ENCODE results near the gene GSTT2B.
"Not testable (repeated sequence)": the region's sequence is repeated elsewhere in the genome, so short reads cannot be mapped to it uniquely, and the experiment has no call there.

The GSTT2B gene, protein sequence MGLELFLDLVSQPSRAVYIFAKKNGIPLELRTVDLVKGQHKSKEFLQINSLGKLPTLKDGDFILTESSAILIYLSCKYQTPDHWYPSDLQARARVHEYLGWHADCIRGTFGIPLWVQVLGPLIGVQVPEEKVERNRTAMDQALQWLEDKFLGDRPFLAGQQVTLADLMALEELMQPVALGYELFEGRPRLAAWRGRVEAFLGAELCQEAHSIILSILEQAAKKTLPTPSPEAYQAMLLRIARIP

GRCh38 chr22:23961084-23961771, at the start of gene GSTT2B:
Gene GSTT2B, minus strand, starts transcription at chr22:23961195. Its CDS starts 64 bp downstream, at chr22:23961131.
- DNase-seq, result not testable (repeated sequence)

DNA sequence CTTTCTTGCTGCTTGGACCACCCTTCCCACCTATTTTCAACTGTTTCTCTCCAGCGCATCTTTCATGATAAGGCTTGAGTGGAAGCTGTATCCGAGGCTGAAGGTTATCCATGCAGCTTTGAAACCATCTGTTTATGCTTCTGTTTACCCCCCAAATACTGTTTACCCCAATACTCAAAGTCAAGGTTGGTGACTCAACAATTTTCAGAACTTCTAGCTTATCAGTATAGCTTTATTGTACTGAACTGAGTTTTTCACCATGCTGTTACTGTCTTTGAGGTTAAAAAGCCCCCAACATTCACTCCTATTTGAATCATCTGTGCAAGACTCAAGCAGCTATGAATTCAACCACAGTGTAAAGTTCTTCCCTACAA, 49.0 kb upstream of the GSTT2B start:
- no peak for DNase-seq

- DNase-seq, result no peak
Observed at GRCh38 chr22:24009227-24010017, 48.4 kb upstream of the GSTT2B start.

GRCh38 chr22:24008381-24009226, 47.6 kb upstream of the GSTT2B start:
- no peak for DNase-seq

DNA sequence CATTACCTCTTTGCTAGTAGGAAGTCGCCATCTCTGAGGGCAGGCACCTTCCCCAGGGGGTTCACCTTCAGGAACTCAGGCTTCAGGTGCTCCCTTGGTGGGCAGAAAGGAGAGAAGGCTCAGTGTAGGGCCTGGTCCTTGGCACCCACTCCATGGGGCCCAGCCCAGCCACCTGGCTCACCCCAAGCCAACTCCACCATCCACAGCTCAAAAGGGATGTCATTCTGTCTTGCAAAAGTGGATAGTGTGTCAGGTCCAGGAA, 47.0 kb upstream of the GSTT2B start:
- DNase-seq, result no peak

GRCh38 chr22:24007253-24008021, 46.4 kb upstream of the GSTT2B start:
- no peak for DNase-seq

- DNase-seq, result no peak
Observed at GRCh38 chr22:24006914-24007214, 45.9 kb upstream of the GSTT2B start.

GRCh38 chr22:24006207-24006913, 45.4 kb upstream of the GSTT2B start:
- DNase-seq, result no peak

- DNase-seq, result no peak
Observed at GRCh38 chr22:24005201-24005600, 44.2 kb upstream of the GSTT2B start, which contains the start of gene GSTT4. Gene GSTT4, minus strand, starts transcription at chr22:24005453. Its CDS starts 97 bp downstream, at chr22:24005356.

GRCh38 chr22:24003887-24004286, 42.9 kb upstream of the GSTT2B start:
- no peak for DNase-seq

GRCh38 chr22:24002851-24003250, 41.9 kb upstream of the GSTT2B start:
- DNase-seq, result no peak

GRCh38 chr22:24002272-24002671, 41.3 kb upstream of the GSTT2B start:
- no peak for DNase-seq

GRCh38 chr22:24001314-24001713, 40.3 kb upstream of the GSTT2B start:
- no peak for DNase-seq

DNA sequence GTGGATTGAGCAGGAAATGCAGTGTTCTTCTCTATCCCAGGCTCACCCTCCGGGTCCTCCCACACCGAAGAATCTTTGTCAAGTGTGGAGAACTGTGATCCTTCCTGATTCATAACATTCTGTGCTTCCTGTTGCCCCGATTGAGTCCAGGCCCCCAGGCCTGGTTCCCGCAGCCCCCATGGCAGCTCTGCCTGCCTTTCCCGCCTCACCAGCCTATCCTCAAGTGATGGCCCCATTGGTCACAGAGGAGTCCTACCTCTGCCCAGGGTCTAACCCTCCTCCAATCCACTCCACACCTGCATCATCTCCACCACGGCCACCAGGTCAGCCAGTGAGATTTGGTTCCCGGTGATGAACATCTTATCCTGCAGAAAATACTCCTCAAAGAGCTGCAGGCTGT, 38.8 kb upstream of the GSTT2B start:
- not testable (repeated sequence) for DNase-seq

DNA sequence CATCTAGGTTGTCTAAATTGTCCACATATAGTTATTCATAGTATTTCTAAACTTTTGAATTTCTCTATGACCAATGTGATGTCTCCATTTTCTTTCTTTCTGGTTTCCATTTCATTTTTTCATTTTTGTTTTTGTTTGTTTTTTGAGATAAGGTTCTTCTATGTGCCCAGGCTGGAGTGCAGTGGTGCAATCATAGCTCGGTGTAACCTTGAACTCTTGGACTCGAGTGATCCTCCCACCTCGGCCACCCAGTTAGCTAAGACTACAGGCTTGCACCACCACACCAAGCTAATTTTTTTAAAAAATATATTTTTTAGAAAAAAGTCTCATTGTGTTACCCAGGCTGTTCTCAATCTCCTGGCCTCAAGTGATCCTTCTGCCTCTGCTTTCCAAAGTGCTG, 36.1 kb upstream of the GSTT2B start:
- DNase-seq, result no peak

GRCh38 chr22:23993581-23994177, 32.7 kb upstream of the GSTT2B start:
- not testable (repeated sequence) for DNase-seq

DNA sequence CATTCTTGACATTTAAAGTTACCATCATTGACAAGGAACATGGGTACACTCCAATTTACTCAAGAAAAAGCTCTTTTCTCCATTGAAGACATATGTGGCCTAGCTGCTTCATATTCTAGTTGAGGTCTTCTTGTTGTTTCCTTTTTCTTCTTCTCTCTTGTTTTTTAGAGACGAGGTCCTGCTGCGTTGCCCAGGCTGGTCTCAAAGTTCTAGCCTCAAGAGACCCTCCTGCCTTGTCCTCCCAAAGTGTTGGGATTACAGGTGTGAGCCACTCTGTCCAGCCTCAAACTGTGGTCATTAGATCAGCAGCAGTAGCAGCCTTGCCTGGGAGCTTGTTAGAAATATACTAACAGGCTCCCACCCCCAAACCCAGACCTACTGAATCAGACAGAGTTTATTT, 32.1 kb upstream of the GSTT2B start:
- DNase-seq, result not testable (repeated sequence)

GRCh38 chr22:23989583-23990244, 28.7 kb upstream of the GSTT2B start:
- DNase-seq, result not testable (repeated sequence)

GRCh38 chr22:23986538-23987178, 25.7 kb upstream of the GSTT2B start:
- DNase-seq, result not testable (repeated sequence)

DNA sequence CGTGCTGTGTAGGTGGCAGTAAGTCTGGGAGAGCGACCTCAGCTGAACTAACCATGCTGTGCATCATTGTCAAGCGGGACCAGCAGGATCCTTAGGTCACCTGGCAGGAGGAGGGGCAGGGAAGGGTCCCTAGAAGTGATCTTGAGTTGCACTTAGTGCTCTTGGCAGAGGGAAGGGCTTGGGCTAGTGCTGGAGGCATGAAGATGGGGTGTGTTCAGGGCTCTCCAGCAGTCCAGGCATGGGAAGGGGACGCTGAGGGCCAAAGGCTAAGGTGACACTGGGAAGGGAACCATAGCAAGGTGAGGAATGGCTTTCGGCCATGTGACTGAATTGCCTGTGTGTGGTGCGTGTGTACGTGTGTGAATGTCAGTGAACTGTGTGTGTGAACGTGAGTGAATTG, 25.1 kb upstream of the GSTT2B start:
- DNase-seq, result not testable (repeated sequence)

Measured in NCI-H82 (cell line).